Stimulated activated CD4-positive, alpha-beta T cell treated with anti-CD3 and anti-CD28 coated beads, Interleukin-1b, Interleukin-23, amount 100 ng/mL, for 24 hours (primary cell): Measurements from ENCODE around the gene PDIA5.

Experiments
- DNase-seq, 4 experiments: peaks; one replicate each; pipeline ENCODE4 v3.0.0-alpha.2; 2020; ENCODE audit warnings: low read depth in 4 of 4, low spot score in 1 of 4

PDIA5 gene

GRCh38 chr3:123113889-123114450, 47.1 kb downstream of the PDIA5 start:
- DNase-seq, result no peak

- no peak for DNase-seq
Measured at GRCh38 chr3:123116116-123116515, 49.3 kb downstream of the PDIA5 start.

- DNase-seq, result no peak
Measured at GRCh38 chr3:123119388-123119787, 52.6 kb downstream of the PDIA5 start.

- DNase-seq, result no peak
Measured at GRCh38 chr3:123119802-123120201, 53.0 kb downstream of the PDIA5 start.

- DNase-seq, result no peak
Measured at GRCh38 chr3:123120573-123120972, 53.7 kb downstream of the PDIA5 start.

GRCh38 chr3:123122057-123122456, 55.2 kb downstream of the PDIA5 start:
- no peak for DNase-seq

- no peak for DNase-seq
Measured at GRCh38 chr3:123122525-123123315, 55.9 kb downstream of the PDIA5 start.

- DNase-seq, result no peak
Measured at GRCh38 chr3:123123716-123124616, 57.1 kb downstream of the PDIA5 start.

- DNase-seq, result no peak
Measured at GRCh38 chr3:123124971-123125370, 58.1 kb downstream of the PDIA5 start.

GRCh38 chr3:123126031-123126430, 59.2 kb downstream of the PDIA5 start:
- DNase-seq, result no peak

- DNase-seq, result no peak
Measured at GRCh38 chr3:123126653-123127052, 59.8 kb downstream of the PDIA5 start.

- no peak for DNase-seq
Measured at GRCh38 chr3:123129092-123129491, 62.3 kb downstream of the PDIA5 start.

GRCh38 chr3:123129532-123129931, 62.7 kb downstream of the PDIA5 start:
- no peak for DNase-seq

GRCh38 chr3:123130079-123130750, 63.4 kb downstream of the PDIA5 start:
- no peak for DNase-seq

- no peak for DNase-seq
Measured at GRCh38 chr3:123134671-123135070, 67.8 kb downstream of the PDIA5 start.

- no peak for DNase-seq
Measured at GRCh38 chr3:123137001-123137400, 70.2 kb downstream of the PDIA5 start.

- no peak for DNase-seq
Measured at GRCh38 chr3:123138839-123139444, 72.1 kb downstream of the PDIA5 start.

GRCh38 chr3:123139522-123139921, 72.7 kb downstream of the PDIA5 start:
- no peak for DNase-seq

GRCh38 chr3:123140550-123140949, 73.7 kb downstream of the PDIA5 start:
- no peak for DNase-seq

GRCh38 chr3:123141276-123141675, 74.5 kb downstream of the PDIA5 start:
- DNase-seq, result no peak
